Heart left ventricle (tissue), 16 donors: ENCODE data around the gene CACNB4. TPM values are rescaled to one million over a fixed set of nuclear protein-coding genes. Genes with fewer than 3 reads are reported as not detected.
A peak's percentile ranks its signal among the peaks of the same experiment; 100 is the strongest.
"Not testable (repeated sequence)": the region's sequence is repeated elsewhere in the genome, so short reads cannot be mapped to it uniquely, and the experiment has no call there.

Experiments
- ATAC-seq, 4 donors: fragments of 200-7000 bp; cut with Tn5 transposase; one replicate each; pipeline ENCODE4 v1.9.1; 2020 to 2022; ENCODE audit warnings: moderate library complexity in 4 of 4, mild to moderate bottlenecking in 3 of 4, moderate number of reproducible peaks in 1 of 4
- DNase-seq, 5 donors: peaks; one replicate each; pipeline ENCODE4 v3.0.0-alpha.2; 2020
- H3K27ac ChIP-seq, 12 donors: fragments of 200-600 bp; sonication (generic) in 4 of 12; one replicate each; pipeline versions ENCODE4 v1.5.0 to v1.8.0; 2016 to 2022; ENCODE audit warnings: mild to moderate bottlenecking in 2 of 12
- H3K27me3 ChIP-seq, 9 donors: fragments of 200-600 bp; sonication (generic) in 2 of 9; one replicate each; pipeline versions ENCODE4 v1.5.1 to v1.8.0; 2016 to 2022; ENCODE audit warnings: mild to moderate bottlenecking in 3 of 9
- H3K36me3 ChIP-seq, 9 donors: fragments of 200-600 bp; sonication (generic) in 2 of 9; one replicate each; pipeline versions ENCODE4 v1.5.0 to v1.8.0; 2018 to 2022; ENCODE audit warnings: mild to moderate bottlenecking in 2 of 9
- H3K4me1 ChIP-seq, 12 donors: fragments of 200-600 bp; sonication (generic) in 4 of 12; one replicate each; pipeline versions ENCODE4 v1.5.0 to v1.8.0; 2016 to 2022; ENCODE audit warnings: mild to moderate bottlenecking in 3 of 12
- H3K4me3 ChIP-seq, 12 donors: fragments of 200-600 bp; sonication (generic) in 4 of 12; one replicate each; pipeline versions ENCODE4 v1.5.0 to v1.8.0; 2017 to 2022; ENCODE audit warnings: mild to moderate bottlenecking in 9 of 12, moderate library complexity in 4 of 12
- H3K9me3 ChIP-seq, 12 donors: fragments of 200-600 bp; sonication (generic) in 4 of 12; one replicate each; pipeline versions ENCODE4 v1.5.0 to v1.8.0; 2016 to 2022; ENCODE audit warnings: mild to moderate bottlenecking in 1 of 12
- CTCF ChIP-seq, 12 donors: fragments of 200-600 bp; sonication (generic) in 4 of 12; IDR thresholded peaks; one replicate each; pipeline versions ENCODE4 v1.5.0 to v1.8.0; 2018 to 2022; ENCODE audit warnings: antibody characterized with exemption in 12 of 12, mild to moderate bottlenecking in 5 of 12
- POLR2A ChIP-seq, 2 donors: fragments of 450-650 bp; IDR thresholded peaks; one replicate each; pipeline ENCODE4 v1.6.1; 2017; ENCODE audit warnings: antibody characterized with exemption in 2 of 2, mild to moderate bottlenecking in 2 of 2, moderate library complexity in 2 of 2
- WGBS, 4 donors: extraction: QIAGEN DNeasy Blood & Tissue Kit in 2 of 4; methylation state at CpG; one replicate each; pipeline versions ENCODE4 v1.1.5 to v1.1.7; 2013 to 2018; 5-methylcytosine and 5-hydroxymethylcytosine counted together
- intact Hi-C, 10 donors: fragments of 100-400 bp; cut with DNase I; formaldehyde crosslinking; loops; one replicate each; pipeline versions ENCODE4 v1.11.1 to v1.14.2; 2022
- polyA plus RNA-seq, 2 donors: library from polyadenylated mRNA; stranded (reverse); fragments of 200-250 nt; gene quantifications; one replicate each; pipeline ENCODE4 v1.2.3, GENCODE V29; 2013
- total RNA-seq, 9 donors: library from RNA; depleted of rRNA in 2 of 9; stranded (reverse); fragments of >200 nt in 2 of 9; fragmentation: NEBNext Ultra II Directional in 3 of 9; extraction: Animal tissue kit (Norgen Biotek cat#: 25700) in 3 of 9; gene quantifications; one replicate each; pipeline versions ENCODE4 v1.1.0 to v1.2.4, GENCODE V29; 2016 to 2023
- donor health status: ischemic (EF 13 %, LVEDD 7.1; RV severe dilation, severe dysfunction).
- donor health status: healthy with polysubstance abuse.
- donor health status: DM: no; HTN: yes; CAD: no.
- donor health status: DM: no; HTN: no; CAD: no.
- donor health status: ischemic (EF 25% LVEDD 6.9; RV normal size, moderate dysfunction).
- donor health status: ischemic (EF 25% LVEDD 5.7; RV mildly dilated, moderate dysfunction).
- donor health status: healthy.
- donor health status: DM: yes; HTN: yes; CAD: no.
- donor health status: ischemic (EF 35%, LVEDD 5.7; RV mildly dilated, moderate dysfunction).
- donor health status: nonischemic (EF 11% LVEDD 7.7; RV severe dilation, severe dysfunction).
- donor health status: DM: yes; HTN: yes; CAD: no.
- donor health status: PGD.
- donor health status: ischemic (EF 29% LVEDD 5.4; RV normal size, mild dysfunction).
- donor health status: nonischemic (EF 23%, LVEDD 6.1; RV moderate dilation, normal function).

The CACNB4 gene
- total and polyA plus RNA-seq, 11 donors: 0.03 to 1.5 (median 0.39) TPM

DNA sequence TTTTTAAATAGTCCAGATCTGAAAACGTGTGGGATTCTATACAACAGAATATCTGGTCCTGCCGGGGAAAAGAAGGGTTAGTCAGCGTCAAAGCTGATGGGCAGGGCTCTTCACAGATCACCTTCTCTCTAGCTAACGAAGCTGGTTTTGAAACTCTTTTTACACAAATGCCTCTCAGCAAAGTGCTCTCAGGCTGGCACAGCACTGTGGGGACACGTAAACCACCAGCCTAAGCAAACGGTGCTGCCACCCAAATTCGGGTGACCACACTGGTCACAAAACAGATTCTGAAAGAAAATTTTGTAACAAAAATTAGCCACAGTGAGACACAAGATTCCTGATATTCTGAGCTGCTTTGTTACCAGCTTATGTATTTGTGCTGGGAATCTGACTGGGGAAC is 217.5 kb downstream of the CACNB4 start:
- TF ChIP-seq CTCF (IDR thresholded peaks at IDR 0.05) (no peak), POLR2A (IDR thresholded peaks at IDR 0.05) (no peak)
- peaks cover 0 to 21% (median 3%) of the 10 kb centered on the region in 12 donors for H3K4me1 ChIP-seq
- 87 to 89% (median 89%) methylated on average over 7 of the region's 7 CpGs for WGBS, 4 donors
- intact Hi-C loops: no loop called here
- H3K27ac ChIP-seq: no peak overlapping the region
- ATAC-seq (no peak), DNase-seq (no peak)
- H3K9me3 ChIP-seq: no peaks in the 10 kb centered on the region
- H3K4me3 ChIP-seq: no peak overlapping the region
- no peaks in the 10 kb centered on the region for H3K36me3 ChIP-seq
- H3K27me3 ChIP-seq: no peaks in the 10 kb centered on the region

GRCh38 chr2:151880586-151880985 is 218.3 kb downstream of the CACNB4 start:
- DNase-seq (no peak), ATAC-seq (no peak)
- no peak overlapping the region for H3K27ac ChIP-seq
- no peaks in the 10 kb centered on the region for H3K36me3 ChIP-seq
- H3K4me3 ChIP-seq: no peak overlapping the region
- intact Hi-C loops: no loop called here
- H3K9me3 ChIP-seq: no peaks in the 10 kb centered on the region
- peaks cover 0 to 18% (median 3%) of the 10 kb centered on the region in 12 donors for H3K4me1 ChIP-seq
- H3K27me3 ChIP-seq: no peaks in the 10 kb centered on the region
- 96 to 100% (median 97%) methylated on average over 4 of the region's 4 CpGs for WGBS, 4 donors
- no peak for TF ChIP-seq CTCF (IDR thresholded peaks at IDR 0.05)
- TF ChIP-seq POLR2A (IDR thresholded peaks at IDR 0.05): no peak

- TF ChIP-seq CTCF (IDR thresholded peaks at IDR 0.05) (no peak), POLR2A (IDR thresholded peaks at IDR 0.05) (no peak)
- Histone ChIP-seq H3K27ac (peak overlapping the region in 4 of 12 donors; percentile 8 to 53 (median 34)), H3K36me3 (no peaks in the 10 kb centered on the region), H3K4me1 (peaks cover 0 to 18% (median 3%) of the 10 kb centered on the region in 12 donors), H3K27me3 (no peaks in the 10 kb centered on the region), H3K4me3 (no peak overlapping the region), H3K9me3 (no peaks in the 10 kb centered on the region)
- WGBS, 4 donors: 62 to 77% (median 68%) methylated on average over 2 of the region's 2 CpGs
- ATAC-seq (peak in 3 of 4 donors; percentile 42 to 68 (median 58)), DNase-seq (no peak)
- intact Hi-C loops: loop anchor here in 2 of 10 donors (5.0 to 10.0 kb wide), 2 partner anchors 37 to 96 kb away; no protein-coding TSS in a partner anchor
These were observed 219.9 kb downstream of the CACNB4 start for GRCh38 chr2:151878655-151879563.

GRCh38 chr2:151878204-151878603 is 220.6 kb downstream of the CACNB4 start:
- Histone ChIP-seq H3K9me3 (no peaks in the 10 kb centered on the region), H3K27ac (no peak overlapping the region), H3K27me3 (no peaks in the 10 kb centered on the region), H3K4me3 (no peak overlapping the region), H3K36me3 (no peaks in the 10 kb centered on the region), H3K4me1 (peaks cover 0 to 18% (median 3%) of the 10 kb centered on the region in 12 donors)
- no peak for ATAC-seq
- intact Hi-C loops: loop anchor here in 2 of 10 donors (5.0 to 10.0 kb wide), 2 partner anchors 36 to 97 kb away; no protein-coding TSS in a partner anchor
- no peak for DNase-seq
- no peak for TF ChIP-seq CTCF (IDR thresholded peaks at IDR 0.05)
- no peak for TF ChIP-seq POLR2A (IDR thresholded peaks at IDR 0.05)

DNA sequence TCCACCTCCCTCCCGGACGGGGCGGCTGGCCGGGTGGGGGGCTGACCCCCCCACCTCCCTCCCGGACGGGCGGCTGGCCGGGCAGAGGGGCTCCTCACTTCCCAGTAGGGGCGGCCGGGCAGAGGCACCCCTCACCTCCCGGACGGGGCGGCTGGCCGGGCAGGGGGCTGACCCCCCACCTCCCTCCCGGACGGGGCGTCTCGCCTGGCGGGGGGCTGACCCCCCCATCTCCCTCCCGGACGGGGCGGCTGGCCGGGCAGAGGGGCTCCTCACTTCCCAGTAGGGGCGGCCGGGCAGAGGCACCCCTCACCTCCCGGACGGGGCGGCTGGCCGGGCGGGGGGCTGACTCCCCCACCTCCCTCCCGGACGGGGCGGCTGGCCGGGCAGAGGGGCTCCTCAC is 223.2 kb downstream of the CACNB4 start:
- DNase-seq, H3K9me3 ChIP-seq, H3K27ac ChIP-seq, H3K36me3 ChIP-seq, ATAC-seq, H3K4me3 ChIP-seq, H3K27me3 ChIP-seq: not testable (repeated sequence)
- intact Hi-C loops: loop anchor here in 2 of 10 donors (5.0 to 10.0 kb wide), 2 partner anchors 33 to 99 kb away; no protein-coding TSS in a partner anchor
- peaks cover 0 to 18% (median 3%) of the 10 kb centered on the region in 12 donors for H3K4me1 ChIP-seq
- WGBS, 4 donors: 88 to 100% (median 90%) methylated on average over 1 to 25 of the region's 34 CpGs; no CpG with 5 or more reads in 1 of the 4 donors
